ENCODE data around the gene NR5A1. TPM values are rescaled to one million over a fixed set of nuclear protein-coding genes. Genes with fewer than 3 reads are reported as not detected.

Gene NR5A1
- total RNA-seq, 6 experiments from 2014 or later: not detected

GRCh38 chr9:124472770-124473169 lies 34.4 kb downstream of the NR5A1 start:
- TF ChIP-seq CTCF (IDR thresholded peaks at IDR 0.05): no peak
- Mint-ChIP-seq H3K4me3 (no peak overlapping the region), H3K4me1 (ENCODE audit: low read depth) (no peaks in the 10 kb centered on the region), H3K27ac (no peak overlapping the region), H3K9me3 (no peaks in the 10 kb centered on the region), H3K27me3 (ENCODE audit: insufficient read depth) (peaks cover 33% of the 10 kb centered on the region), H3K36me3 (ENCODE audit: low read depth) (no peaks in the 10 kb centered on the region)
- DNase-seq: no peak

- no peak for TF ChIP-seq CTCF (IDR thresholded peaks at IDR 0.05)
- H3K36me3 Mint-ChIP-seq (ENCODE audit: low read depth): no peaks in the 10 kb centered on the region
- DNase-seq: no peak
- H3K4me3 Mint-ChIP-seq: no peak overlapping the region
- H3K27ac Mint-ChIP-seq: no peak overlapping the region
- H3K9me3 Mint-ChIP-seq: no peaks in the 10 kb centered on the region
- no peaks in the 10 kb centered on the region for H3K4me1 Mint-ChIP-seq (ENCODE audit: low read depth)
- peaks cover 37% of the 10 kb centered on the region for H3K27me3 Mint-ChIP-seq (ENCODE audit: insufficient read depth)
These were observed 35.4 kb downstream of the NR5A1 start for GRCh38 chr9:124471761-124472160.

- TF ChIP-seq CTCF (IDR thresholded peaks at IDR 0.05): no peak
- no peak overlapping the region for H3K27ac Mint-ChIP-seq
- no peak for DNase-seq
- peaks cover 40% of the 10 kb centered on the region for H3K27me3 Mint-ChIP-seq (ENCODE audit: insufficient read depth)
- no peak overlapping the region for H3K4me3 Mint-ChIP-seq
- H3K9me3 Mint-ChIP-seq: no peaks in the 10 kb centered on the region
- H3K36me3 Mint-ChIP-seq (ENCODE audit: low read depth): no peaks in the 10 kb centered on the region
- H3K4me1 Mint-ChIP-seq (ENCODE audit: low read depth): no peaks in the 10 kb centered on the region
These were observed 36.5 kb downstream of the NR5A1 start for GRCh38 chr9:124470726-124471125.

GRCh38 chr9:124470306-124470705 lies 36.9 kb downstream of the NR5A1 start:
- DNase-seq: no peak
- H3K4me3 Mint-ChIP-seq: no peak overlapping the region
- peaks cover 44% of the 10 kb centered on the region for H3K27me3 Mint-ChIP-seq (ENCODE audit: insufficient read depth)
- no peaks in the 10 kb centered on the region for H3K36me3 Mint-ChIP-seq (ENCODE audit: low read depth)
- no peaks in the 10 kb centered on the region for H3K4me1 Mint-ChIP-seq (ENCODE audit: low read depth)
- H3K27ac Mint-ChIP-seq: no peak overlapping the region
- no peak for TF ChIP-seq CTCF (IDR thresholded peaks at IDR 0.05)
- no peaks in the 10 kb centered on the region for H3K9me3 Mint-ChIP-seq

GRCh38 chr9:124469011-124469832 lies 38.0 kb downstream of the NR5A1 start:
- peaks cover 47% of the 10 kb centered on the region for H3K27me3 Mint-ChIP-seq (ENCODE audit: insufficient read depth)
- H3K4me1 Mint-ChIP-seq (ENCODE audit: low read depth): no peaks in the 10 kb centered on the region
- H3K27ac Mint-ChIP-seq: no peak overlapping the region
- DNase-seq: no peak
- no peak overlapping the region for H3K4me3 Mint-ChIP-seq
- H3K9me3 Mint-ChIP-seq: no peaks in the 10 kb centered on the region
- H3K36me3 Mint-ChIP-seq (ENCODE audit: low read depth): no peaks in the 10 kb centered on the region
- no peak for TF ChIP-seq CTCF (IDR thresholded peaks at IDR 0.05)

Measured in HFFc6 (cell line).